Measurements from ENCODE around the gene ZDHHC1.
"Not testable (repeated sequence)": the region's sequence is repeated elsewhere in the genome, so short reads cannot be mapped to it uniquely, and the experiment has no call there.

The ZDHHC1 gene

DNA sequence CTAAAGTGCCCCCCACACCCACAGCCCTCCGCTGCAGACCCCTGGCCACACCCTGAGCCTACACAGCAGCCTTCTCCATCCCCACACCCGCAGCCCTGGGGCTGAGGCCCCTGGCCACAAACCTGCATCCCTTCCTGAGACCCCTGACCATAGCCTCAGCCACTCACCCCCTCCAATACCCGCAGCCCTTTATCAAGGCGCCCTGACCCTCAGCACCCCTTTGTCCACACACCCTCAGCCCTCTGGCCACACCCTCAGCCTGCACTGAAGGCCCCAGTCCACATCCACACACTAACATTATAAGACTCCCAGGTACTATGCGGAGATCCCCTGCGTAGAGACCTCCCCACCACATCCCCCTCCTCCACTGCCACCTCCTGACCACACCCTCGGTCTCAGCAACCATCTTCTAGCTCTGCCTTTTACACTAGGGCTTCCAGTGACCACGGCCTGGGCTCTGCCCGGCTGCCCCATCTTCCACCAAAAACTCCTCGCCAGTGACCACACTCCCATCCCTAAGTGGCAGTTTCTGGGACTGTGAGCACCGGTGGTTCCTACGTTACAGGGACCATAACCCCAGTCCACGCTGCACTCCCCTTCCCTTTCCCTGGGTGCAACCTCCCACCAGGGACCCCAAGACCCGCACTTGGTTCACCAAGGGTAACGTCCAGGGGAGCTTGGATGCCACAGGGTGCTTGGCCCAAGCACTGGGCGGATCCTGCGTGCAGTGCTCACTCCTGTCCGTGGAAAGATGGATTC is 23.8 kb downstream of the ZDHHC1 start:
- no peak for FAIRE-seq

DNA sequence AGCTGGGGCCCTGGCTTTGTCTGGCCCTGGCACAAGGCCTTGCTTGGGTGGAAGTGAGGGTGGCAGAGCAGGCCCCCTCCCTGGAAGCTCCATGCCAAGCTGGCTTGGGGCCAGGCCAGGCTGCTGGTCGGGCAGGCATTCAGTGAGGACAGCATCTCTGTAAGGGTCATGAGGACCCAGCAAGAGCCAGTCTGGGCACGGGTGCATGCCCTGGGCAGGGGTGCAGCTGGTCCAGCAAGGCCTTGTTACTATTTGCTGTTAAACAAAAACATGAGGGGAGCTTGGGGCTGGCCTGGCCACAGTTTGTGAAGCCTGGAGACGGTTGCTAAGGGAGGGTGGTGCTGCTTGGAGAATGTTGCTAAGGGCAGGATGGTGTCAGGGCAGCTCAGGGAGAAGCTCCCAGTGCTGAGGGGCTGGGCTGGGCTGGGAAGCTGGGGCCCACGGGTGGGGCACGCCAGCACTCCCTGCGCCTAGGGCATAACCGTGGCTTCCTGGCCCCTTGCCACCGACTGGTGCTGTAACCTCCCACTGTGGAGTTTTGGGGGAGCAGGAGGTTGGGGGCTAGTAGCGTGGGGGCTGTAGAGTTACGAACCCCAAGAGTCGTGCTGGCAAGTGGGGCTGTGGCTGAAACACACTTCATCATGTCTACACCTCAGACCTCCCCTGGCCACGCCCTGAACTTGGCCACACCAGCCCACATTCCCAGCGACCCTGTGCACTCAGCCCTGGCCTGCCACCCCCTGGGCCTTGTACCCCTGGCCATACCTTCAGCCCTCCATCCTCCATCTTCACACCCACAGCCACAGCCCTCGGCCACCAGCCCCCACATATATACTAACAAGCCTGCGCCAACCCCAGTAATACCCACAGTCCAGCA is 24.6 kb downstream of the ZDHHC1 start:
- no peak for FAIRE-seq

DNA sequence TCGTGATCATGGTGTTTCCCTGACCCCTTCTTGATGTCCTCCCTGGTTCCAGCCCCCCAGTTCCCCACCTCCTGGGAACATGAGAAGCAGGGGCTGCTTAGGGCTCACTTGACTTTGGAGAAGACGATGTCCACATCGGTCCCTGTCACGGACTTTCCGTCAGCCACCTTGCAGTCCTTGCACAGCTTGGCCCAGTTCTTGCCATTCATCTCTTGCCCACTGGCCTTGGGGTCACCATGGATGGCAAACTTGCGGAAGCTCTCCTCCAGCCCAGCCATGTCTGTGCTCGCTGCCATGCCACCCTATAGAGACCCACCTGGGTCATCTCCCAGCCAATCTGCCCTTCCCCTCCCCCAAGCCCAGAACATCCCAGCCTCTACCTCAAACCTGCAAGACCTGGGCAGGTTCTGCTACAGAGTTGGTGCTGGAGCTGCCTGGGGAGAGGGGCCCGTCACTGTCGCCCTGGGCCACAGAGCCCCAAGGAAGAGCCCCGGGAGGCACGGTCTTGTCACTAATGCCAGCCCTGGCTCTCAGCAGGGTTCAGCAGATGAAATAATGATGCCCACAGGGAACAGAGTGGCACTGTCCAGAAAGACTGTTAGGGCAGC is 25.4 kb downstream of the ZDHHC1 start:
- no peak for FAIRE-seq

DNA sequence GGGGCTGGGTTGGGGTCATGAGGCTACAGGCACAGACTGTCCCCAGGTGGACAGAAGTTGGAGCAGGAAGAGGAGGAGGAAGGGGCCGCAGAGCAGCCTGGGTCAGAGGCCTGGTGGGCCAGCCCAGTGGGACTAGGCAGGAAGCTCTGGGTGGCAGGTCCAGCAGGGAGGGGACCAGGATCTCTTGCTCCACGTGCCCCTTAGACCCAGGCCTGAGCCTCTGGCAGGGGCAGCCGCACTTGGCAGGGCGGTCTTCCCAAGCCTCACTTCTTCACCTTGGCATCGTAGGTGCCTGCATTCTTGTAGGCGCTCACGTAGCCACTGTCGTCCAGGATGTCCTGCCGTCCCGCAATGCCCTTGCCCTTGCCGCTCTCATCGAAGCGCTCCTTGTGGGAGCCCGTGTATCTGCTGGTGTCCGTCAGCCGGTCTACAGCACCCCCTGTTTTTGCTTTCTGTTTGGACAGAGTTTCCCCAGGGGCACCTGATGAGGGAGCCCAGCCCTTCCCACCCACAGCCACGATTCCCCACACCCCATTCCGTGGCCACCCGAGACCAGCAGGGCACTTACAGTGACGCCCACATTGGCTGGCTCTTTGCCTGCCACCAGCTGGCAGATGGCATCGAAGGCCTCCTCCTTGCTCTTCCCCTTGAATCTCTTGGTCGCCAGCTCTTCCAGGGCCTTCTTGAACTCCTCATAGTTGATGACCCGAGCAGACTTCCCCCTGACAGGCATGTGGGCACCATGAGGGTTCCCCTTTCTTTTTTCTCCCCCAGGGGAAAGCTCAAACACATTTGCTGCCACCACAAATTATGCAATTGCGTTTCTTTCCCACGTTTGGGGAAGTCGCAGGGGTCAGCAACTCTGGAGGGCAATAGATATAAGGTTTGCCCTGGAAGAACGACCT is 26.1 kb downstream of the ZDHHC1 start:
- FAIRE-seq = no peak

DNA sequence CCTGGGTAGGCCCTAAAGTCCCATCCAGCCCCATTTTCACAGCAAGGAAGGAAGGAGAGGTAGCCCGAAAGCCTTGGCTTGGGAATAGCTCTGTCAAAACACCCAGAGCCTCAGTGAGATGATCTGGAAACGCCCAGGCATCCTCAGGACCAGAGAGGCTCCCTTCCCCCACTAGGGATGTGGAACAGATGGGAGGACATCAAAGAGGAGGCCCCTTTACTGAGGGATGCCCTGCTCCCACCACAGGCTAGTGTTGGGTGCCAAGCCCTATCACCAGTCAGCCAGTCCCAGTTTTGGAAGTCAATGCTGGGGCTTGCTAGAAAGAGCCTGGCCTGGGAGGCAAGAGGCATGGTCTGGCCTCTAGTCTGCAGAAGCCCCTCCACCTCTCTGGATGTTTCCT is 27.7 kb downstream of the ZDHHC1 start:
- FAIRE-seq = no peak

DNA sequence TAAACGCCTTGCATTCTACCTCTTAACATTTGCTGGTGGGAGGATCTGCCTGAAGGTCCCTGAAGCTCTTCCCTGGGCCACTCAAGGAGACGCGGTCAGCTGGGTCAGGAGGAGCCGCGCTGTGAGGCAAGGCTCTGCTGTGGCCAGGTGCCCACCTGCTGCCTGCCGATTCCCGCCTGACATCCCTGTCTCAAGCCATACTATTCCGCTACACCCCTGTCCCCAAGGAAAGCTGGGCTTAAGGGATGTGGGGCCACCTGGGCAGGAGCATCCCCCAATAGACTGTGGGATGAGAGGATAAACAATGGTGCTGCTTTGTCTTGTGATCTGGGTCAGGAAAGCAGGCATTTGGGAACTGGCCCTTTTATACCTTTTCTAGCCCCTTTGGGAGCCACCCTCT is 28.1 kb downstream of the ZDHHC1 start:
- FAIRE-seq = no peak

DNA sequence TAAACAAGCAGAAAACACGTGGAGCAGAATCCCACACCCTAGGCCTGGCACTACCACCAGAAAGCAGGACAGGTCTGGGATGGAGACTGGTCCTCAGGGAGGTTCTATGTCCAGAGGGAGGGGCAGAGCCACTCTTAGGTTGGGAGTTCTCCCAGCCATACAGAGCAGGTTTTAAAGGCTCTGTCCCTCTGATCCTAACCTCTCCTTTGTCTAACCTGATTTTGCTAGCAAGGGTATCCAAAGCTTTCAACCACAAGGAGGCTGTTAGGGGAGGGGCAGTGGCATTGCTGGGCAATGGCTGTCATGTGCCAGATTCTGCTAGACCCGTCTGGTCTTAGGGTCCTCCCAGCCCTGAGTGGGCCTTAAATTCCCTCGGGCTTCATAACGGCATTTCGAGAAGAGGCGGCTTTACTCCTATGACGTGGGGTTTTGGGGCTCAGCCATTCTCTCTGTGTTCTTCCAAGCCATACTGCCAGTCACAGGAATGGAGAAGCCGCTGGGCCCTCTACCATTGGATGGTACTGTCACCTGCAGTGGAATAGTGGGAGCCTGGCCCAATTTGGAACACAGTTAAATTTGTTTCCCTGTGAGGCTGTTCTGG is 28.7 kb downstream of the ZDHHC1 start:
- FAIRE-seq = no peak

DNA sequence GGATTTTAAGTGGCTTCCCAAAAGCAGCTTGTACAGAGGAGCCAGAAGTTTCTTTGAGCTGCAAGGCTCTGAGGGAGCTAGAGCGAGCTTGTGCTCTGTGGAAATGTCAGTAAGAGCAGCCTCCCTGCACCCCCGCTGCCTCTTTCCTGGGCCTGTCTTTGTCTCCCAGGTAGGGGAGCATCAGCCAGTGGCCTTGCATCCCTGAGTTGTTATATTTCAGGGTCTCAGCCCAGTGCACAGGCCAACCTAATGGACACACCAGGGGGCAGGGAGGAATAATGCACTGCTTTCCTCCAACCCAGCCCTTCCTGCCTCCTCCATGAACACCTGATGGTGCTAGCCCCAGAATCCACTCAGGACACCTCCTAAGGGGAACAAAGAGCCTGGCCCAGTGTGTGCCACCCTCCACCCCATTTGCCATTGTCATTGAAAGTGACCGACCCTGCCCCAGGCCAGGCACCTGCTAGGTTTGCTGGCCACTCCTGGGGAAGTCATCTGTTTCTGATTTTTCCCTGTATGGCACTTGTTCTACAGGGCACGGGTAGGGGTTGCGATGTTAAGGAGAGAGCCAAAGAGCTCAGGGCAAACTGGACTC is 29.3 kb downstream of the ZDHHC1 start:
- no peak for FAIRE-seq

DNA sequence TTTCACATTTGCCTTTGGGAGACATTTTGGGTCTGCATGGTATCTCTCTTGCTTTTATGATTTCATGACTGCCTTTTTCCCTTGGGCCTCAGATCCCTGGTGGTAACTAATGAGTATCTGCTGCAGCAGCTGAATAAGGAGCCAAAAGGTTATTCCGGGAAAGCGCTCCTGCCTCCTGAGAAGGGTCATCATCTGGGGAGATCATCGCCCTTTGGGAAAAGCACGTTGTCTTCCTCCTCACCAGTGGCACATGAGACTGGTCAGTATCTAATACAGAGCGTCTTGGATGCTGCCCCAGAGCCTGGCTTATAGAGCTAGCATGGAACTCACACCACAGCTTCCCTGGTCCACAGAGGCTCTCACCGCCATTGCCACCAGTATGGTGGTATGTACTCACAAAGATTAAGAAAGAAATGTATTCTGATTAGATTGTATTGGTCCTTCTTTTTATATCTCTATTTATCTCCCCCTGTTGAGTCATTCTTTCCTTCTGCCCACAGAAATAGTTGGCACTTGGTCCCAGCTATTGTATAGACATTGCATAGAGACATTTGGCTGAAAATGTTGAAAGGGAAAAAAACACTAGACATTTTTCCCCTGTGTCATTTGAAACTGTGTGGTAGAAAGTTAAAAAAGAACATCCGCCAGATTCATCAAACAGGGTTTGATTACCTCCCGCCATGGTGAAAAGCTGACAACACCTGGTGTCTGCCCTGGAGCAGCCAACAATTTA is 31.3 kb downstream of the ZDHHC1 start:
- no peak for FAIRE-seq

DNA sequence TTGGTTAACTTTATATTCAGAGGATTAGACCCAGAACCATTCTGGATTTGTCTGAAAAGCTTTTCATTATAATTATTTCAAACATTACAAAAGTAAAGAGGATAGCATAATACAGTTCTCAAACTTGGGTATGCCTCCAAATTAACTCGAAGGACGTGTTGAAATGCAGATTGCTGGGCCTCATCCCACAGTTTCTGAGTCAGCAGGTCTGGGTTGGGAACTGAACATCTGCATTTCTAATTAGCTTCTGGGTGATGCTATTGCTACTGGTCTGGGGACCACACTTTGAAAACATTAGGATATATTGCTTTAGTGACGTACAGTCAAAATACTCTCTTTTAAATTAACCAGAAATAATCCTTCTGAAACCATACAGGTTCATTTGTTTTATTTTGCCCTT is 33.0 kb downstream of the ZDHHC1 start:
- FAIRE-seq = no peak

DNA sequence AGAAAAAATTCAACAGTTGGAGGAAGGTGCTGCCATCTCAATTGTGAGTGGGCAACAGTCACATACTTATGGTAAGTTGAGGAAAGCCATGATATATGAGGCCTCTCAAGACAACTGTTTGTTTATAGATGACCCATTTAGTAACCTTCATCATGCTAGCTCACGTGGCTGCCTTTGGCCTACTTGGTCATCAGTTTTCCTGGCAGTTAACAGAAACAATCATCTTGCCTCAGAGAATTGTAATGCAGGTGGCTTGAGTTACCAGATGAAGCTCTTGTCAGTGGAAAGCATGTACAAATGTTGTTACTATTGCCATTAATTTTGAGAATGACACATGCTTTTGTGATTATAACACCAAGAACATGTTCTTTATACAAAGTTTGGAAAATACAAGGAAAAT is 37.6 kb downstream of the ZDHHC1 start:
- FAIRE-seq = no peak

DNA sequence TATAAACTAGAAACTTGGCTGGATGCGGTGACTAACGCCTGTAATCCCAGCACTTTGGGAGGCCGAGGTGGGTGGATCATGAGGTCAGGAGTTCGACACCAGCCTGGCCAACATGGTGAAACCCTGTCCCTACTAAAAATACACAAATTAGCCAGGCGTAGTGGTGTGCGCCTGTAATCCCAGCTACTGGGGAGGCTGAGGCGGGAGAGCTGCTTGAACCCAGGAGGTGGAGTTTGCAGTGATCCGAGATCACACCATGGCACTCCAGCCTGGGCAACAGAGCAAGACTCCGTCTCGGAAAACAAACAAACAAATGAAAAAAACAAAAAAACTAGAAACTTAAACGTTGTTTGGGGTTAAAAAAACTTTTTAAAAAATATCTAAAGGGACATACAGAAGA is 40.3 kb downstream of the ZDHHC1 start:
- not testable (repeated sequence) for FAIRE-seq

DNA sequence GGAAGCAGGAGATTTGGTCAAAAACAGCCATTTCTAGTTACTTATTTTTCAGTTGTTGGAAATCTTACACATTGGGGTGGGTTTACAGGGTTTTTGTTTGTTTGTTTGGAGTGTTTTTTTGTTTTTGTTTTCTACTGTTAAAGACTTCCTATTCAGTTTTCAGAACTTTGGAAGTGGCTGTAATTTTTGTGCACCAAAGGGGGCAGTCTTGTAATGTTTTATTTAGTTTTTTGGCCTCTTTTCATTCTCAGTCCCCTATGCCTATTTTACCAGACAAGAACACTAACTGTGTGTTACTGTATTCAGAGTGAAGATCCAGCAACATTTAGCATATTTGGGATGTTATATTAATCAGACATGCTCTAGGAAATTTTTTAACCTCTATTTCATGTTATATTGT is 43.6 kb downstream of the ZDHHC1 start:
- peak; percentile 86 for FAIRE-seq

DNA sequence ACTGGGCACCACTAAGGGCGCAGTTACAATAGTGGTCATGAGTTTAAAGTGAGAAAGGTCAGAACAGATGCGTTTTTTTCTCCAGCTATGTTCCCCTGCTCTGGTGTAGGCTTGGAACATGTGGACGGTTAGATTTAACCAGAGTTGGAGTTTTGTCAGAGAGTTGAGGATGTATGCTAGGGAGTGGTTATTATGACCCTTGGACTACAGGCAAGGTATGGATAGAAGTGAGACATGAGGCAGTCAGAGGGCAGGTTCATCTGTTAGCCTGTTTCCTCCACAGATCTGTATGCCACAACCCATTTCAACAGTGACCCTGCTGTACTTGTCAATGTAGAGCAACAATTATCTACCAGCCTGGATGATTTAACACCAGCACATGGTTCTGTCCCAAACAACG is 45.6 kb downstream of the ZDHHC1 start:
- no peak for FAIRE-seq

DNA sequence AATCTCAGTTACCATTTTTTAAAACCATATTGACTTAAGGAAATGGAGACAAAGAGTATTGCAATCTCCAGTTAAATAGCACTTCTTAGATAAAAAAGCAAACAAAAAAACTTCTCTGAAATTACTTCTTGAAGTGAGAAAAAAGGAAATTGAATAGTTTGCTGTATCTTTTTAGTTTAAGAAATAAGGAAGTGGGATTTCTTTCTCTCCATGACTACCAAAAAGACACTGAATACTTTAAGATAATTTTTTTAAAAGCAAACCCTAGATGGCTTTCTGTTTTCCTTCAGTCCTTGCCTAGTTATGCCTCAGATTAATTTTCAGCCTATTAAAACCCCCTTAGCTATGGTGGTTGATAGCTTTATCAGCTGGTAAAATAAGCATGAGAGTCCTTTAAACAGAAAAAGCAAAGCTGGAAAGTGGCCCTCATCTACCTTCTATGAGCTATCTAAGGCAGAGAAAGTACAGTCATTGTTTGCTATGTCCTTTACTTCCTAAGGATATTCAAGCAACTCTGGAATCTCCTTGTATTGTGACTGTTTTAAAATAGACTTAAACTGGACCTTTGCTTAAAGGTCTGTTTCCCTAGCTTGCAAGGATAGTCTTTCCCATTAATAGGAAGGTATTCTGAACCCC is 51.6 kb downstream of the ZDHHC1 start:
- FAIRE-seq = no peak

DNA sequence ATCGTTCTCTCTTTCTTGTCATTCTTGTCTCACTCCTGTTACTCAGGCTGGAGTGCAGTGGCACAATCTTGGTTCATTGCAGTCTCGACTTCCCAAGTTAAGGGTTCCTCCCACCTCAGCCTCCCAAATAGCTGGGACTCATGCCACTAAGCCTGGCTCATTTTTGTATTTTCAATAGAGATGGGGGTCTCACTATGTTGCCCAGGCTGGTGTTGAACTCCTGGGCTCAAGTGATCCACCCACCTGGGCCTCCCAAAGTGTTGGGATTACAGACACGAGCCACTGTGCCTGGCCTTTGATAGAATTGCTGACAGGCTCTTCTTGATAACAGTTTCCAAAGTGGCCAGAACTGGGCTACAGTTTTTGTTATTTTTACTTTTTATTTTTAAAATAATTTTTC is 55.2 kb downstream of the ZDHHC1 start:
- FAIRE-seq = no peak

DNA sequence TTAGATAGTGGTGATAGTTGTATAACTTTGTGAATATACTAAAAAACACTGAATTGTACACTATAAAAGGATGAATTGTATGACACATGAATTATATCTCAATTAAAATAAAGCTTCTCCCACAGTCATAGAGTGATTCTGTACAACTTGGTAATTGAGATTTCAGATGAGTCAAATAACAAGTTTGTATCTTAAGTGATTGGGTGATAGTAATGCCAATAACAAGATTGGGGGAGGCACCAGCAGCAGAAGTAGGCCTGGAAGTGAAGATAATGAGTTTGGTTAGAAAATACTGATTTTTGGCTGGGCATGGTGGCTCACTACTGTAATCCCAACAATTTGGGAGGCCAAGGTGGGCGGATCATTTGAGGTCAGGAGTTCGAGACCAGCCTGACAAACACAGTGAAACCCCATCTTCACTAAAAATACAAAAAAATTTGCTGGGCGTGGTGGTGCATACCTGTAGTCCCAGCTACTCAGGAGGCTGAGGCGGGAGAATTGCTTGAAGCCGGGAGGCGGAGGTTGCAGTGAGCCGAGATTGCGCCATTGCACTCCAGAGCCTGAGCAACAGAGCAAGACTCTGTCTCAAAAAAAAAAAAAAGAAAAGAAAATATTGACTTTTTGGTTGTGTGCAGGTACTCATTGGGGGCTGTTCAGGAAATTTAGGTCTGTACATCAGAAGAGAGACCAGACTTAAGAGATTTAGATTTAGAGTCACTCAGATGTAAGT is 56.6 kb downstream of the ZDHHC1 start:
- FAIRE-seq = not testable (repeated sequence)

DNA sequence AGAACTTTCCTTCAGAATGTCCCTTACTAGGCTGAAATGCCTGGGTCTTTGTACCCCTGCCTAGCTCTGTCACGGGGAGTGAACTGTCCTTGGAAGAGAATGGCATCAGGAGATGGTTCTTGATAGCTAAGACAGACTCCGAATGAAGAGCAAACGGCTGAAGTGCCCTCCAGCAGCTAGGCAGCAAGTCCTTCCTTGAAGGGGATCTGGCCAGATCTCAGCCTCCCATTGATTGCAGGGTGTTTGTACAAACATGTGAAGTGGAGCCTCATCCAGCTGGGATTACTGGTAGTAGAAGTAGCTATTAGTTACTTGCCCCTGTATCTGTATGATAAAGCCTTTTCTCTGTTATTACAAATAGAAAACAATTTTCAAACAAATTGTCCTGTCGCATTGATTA is 58.7 kb downstream of the ZDHHC1 start:
- no peak for FAIRE-seq

DNA sequence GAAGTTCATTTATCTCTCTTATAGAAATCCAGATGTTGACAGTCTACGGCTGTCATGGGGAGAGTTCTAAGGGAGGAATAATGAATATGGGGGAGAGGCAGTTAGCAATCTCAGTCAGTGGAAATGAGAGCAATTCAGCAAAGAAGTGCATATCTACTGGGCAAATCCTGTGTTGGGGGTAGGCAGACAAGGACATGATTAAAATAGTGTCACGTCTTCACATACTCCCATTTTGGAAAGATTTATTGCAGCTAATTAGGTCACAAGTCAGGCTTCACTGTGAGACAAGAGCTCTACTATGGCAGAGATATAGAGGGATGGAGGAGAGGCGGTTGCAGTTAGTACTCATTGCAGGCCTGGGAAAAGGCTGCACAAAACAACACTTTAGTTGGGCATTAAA is 59.9 kb downstream of the ZDHHC1 start:
- no peak for FAIRE-seq

DNA sequence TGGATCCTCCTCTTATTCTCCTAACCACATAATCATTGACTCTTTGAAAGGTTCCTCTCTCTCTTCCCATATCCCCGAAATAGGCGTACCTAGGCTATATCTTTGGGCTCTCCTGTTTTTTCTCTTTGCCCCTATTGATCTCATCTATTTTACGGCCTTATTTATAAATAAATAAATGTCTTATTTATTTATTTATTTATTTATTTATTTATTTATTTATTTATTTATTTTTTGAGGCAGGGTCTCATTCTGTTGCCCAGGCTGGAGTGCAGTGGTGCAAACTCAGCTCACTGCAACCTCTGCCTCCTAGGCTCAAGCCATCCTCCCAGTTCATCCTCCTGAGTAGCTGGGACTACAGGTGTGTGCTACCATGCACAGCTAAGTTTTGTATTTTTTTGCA is 63.8 kb downstream of the ZDHHC1 start:
- not testable (repeated sequence) for FAIRE-seq
